ENCODE results near the gene COQ10A. TPM values are rescaled to one million over a fixed set of nuclear protein-coding genes. Genes with fewer than 3 reads are reported as not detected.
A peak's percentile ranks its signal among the peaks of the same experiment; 100 is the strongest.

COQ10A gene
- total and polyA plus RNA-seq, 2 of the 13 experiments (the other 11 are each of a cell fraction or from before 2014, with no cell fraction given), result 21.0 to 37.3 TPM

GRCh38 chr12:56315622-56316473, 49.1 kb downstream of the COQ10A start, which contains the start of gene CNPY2 (continued):
- peak; percentile 20; the same call in 1 of the 2 replicates for TF ChIP-seq ZHX1 (CRISPR knock-in tag; IDR thresholded peaks at IDR 0.05; ENCODE audit: low read depth)
- TF ChIP-seq RFXANK (CRISPR knock-in tag; IDR thresholded peaks at IDR 0.05), result peak; percentile 51; the same call in 1 of the 2 replicates
- peak; percentile 46; the same call in 1 of the 2 replicates for TF ChIP-seq ZNF609 (CRISPR knock-in tag; IDR thresholded peaks at IDR 0.05; ENCODE audit: borderline replicate concordance)
- no peak for TF ChIP-seq MAFK (conservative IDR thresholded peaks at IDR 0.05 in 1 of 2, IDR thresholded peaks at IDR 0.05 in 1 of 2; ENCODE audit: low read length in 2 of 2)
- no peak; the same call in 1 of the 2 replicates for TF ChIP-seq ZNF460 (CRISPR knock-in tag; IDR thresholded peaks at IDR 0.05; ENCODE audit: borderline replicate concordance)
- no peak; the same call in 1 of the 2 replicates for TF ChIP-seq E2F5 (CRISPR knock-in tag; conservative IDR thresholded peaks at IDR 0.05)
- no peak for TF ChIP-seq PBX2 (CRISPR knock-in tag; IDR thresholded peaks at IDR 0.05)
- no peak for TF ChIP-seq NCOR1 (IDR thresholded peaks at IDR 0.05; ENCODE audit: borderline replicate concordance, low read length)
- peak; percentile 75 for TF ChIP-seq MNT (IDR thresholded peaks at IDR 0.05)
- no peak for TF ChIP-seq ZNF101 (CRISPR knock-in tag; IDR thresholded peaks at IDR 0.05; ENCODE audit: borderline replicate concordance, low read depth)
- no peak for TF ChIP-seq SNRNP70 (IDR thresholded peaks at IDR 0.05; ENCODE audit: low read depth, low read length)
- no peak for TF ChIP-seq SOX6 (IDR thresholded peaks at IDR 0.05)
- TF ChIP-seq SOX6 (CRISPR knock-in tag; IDR thresholded peaks at IDR 0.05), result peak; percentile 72
- TF ChIP-seq YEATS4 (CRISPR knock-in tag; IDR thresholded peaks at IDR 0.05; ENCODE audit: borderline replicate concordance), result peak; percentile 84

All from HepG2 (cell line).